K562 treated with DMSO at 1 percent for 4 hours (cell line): ENCODE data around the gene DIAPH2. TPM values are rescaled to one million over a fixed set of nuclear protein-coding genes. Genes with fewer than 3 reads are reported as not detected.

Experiments
- total RNA-seq: library from RNA; unstranded; fragments of 300-600 nt; gene quantifications from 2 replicates; pipeline ENCODE4 v1.2.3, GENCODE V29; 2022; ENCODE audit not compliant: insufficient read depth

DIAPH2 gene
- total RNA-seq, result not detected in 2 replicates

GRCh38 chrX:96684339-96685209, at the start of gene DIAPH2:
Gene DIAPH2 (plus strand): TSS chrX:96684842.

DNA sequence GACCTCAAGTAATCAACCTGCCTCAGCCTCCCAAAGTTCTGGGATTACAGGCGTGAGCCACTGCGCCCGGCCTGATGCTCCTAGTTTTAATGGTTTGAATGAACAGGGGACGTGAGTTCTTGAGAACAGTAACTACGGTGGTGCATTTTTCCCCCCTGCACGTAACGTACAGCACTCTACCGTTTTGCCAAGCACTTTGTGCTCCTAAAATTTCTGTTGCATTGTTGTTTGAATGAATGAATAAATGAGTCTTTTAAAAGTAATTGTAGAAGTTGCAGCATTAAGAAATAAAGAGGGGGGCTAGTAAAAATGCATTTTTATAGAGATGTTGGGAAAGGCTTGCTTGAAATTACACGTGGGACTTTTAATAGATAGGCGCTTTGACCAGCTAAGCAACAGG, 199.0 kb downstream of the DIAPH2 start, which contains the start of gene RPA4:
RPA4 (plus strand) TSS at position 301 of the 400 bp plus-strand sequence. CDS start 403 bp downstream, outside the sequence.

Other genes with a start within 250 kb of the DIAPH2 start
- not detected in 2 replicates for gene RPA4, start 199.1 kb downstream of the DIAPH2 start, total RNA-seq